Spleen (tissue), 11 donors: ENCODE data around the gene ZNF576. TPM values are rescaled to one million over a fixed set of nuclear protein-coding genes. Genes with fewer than 3 reads are reported as not detected.

Experiments
- DNase-seq: peaks from one replicate; pipeline ENCODE4 v3.0.0-alpha.2; 2020
- H3K27ac ChIP-seq, 8 donors: fragments of 200-600 bp; sonication (generic) in 7 of 8; 1 replicate in 4 of 8; 2 replicates in 4 of 8; pipeline versions ENCODE4 v1.5.0 to v1.8.0; 2016 to 2021; ENCODE audit warnings: inconsistent platforms in 4 of 8, mild to moderate bottlenecking in 4 of 8, moderate library complexity in 1 of 8
- H3K27me3 ChIP-seq, 7 donors: fragments of 200-600 bp; sonication (generic) in 6 of 7; replicated peaks in 1 of 7; 1 replicate in 4 of 7; 2 replicates in 3 of 7; pipeline versions ENCODE4 v1.5.0 to v1.8.0; 2016 to 2021; ENCODE audit warnings: inconsistent platforms in 3 of 7, mild to moderate bottlenecking in 1 of 7
- H3K36me3 ChIP-seq, 6 donors: fragments of 200-600 bp; sonication (generic) in 5 of 6; 1 replicate in 4 of 6; 2 replicates in 2 of 6; pipeline versions ENCODE4 v1.5.0 to v1.8.0; 2016 to 2021; ENCODE audit warnings: inconsistent platforms in 2 of 6
- H3K4me1 ChIP-seq, 6 donors: fragments of 200-600 bp; sonication (generic) in 5 of 6; 1 replicate in 3 of 6; 2 replicates in 3 of 6; pipeline versions ENCODE4 v1.5.0 to v1.8.0; 2016 to 2021; ENCODE audit warnings: inconsistent platforms in 3 of 6
- H3K4me3 ChIP-seq, 8 donors: fragments of 200-600 bp; sonication (generic) in 7 of 8; 1 replicate in 4 of 8; 2 replicates in 4 of 8; pipeline versions ENCODE4 v1.5.0 to v1.8.0; 2016 to 2021; ENCODE audit warnings: inconsistent platforms in 4 of 8, mild to moderate bottlenecking in 4 of 8, moderate library complexity in 2 of 8
- H3K9me3 ChIP-seq, 8 donors: fragments of 200-600 bp; sonication (generic) in 7 of 8; 1 replicate in 4 of 8; 2 replicates in 4 of 8; pipeline versions ENCODE4 v1.5.0 to v1.8.0; 2016 to 2021; ENCODE audit warnings: inconsistent platforms in 4 of 8
- POLR2A ChIP-seq, 3 donors: fragments of 450-650 bp; IDR thresholded peaks; one replicate each; pipeline ENCODE4 v1.5.1; 2017; ENCODE audit warnings: antibody characterized with exemption in 3 of 3, mild to moderate bottlenecking in 1 of 3
- POLR2AphosphoS5 ChIP-seq, 3 donors: sonication (generic); formaldehyde crosslinking; IDR thresholded peaks; one replicate each; pipeline ENCODE4 v1.5.1; 2017; ENCODE audit warnings: antibody characterized with exemption in 3 of 3
- WGBS, 5 donors: extraction: QIAGEN DNeasy Blood & Tissue Kit in 3 of 5; methylation state at CpG; one replicate each; pipeline versions ENCODE4 v1.1.5 to v1.1.7; 2013 to 2018; 5-methylcytosine and 5-hydroxymethylcytosine counted together
- intact Hi-C: fragments of 100-400 bp; cut with DNase I; formaldehyde crosslinking; loops from one replicate; pipeline ENCODE4 v1.15.0; 2023; ENCODE audit warnings: low total_unique reads
- polyA plus RNA-seq, 3 donors: library from polyadenylated mRNA; stranded (reverse); fragments of 200-250 nt; gene quantifications; one replicate each; pipeline ENCODE4 v1.2.1, GENCODE V29; 2013
- total RNA-seq, 7 donors: library from RNA; depleted of rRNA in 3 of 7; stranded (reverse); fragments of >200 nt in 3 of 7; fragmentation: NEBNext Ultra II Directional in 4 of 7; extraction: Animal tissue kit (Norgen Biotek cat#: 25700) in 4 of 7; gene quantifications; one replicate each; pipeline versions ENCODE4 v1.1.0 to v1.2.1, GENCODE V29; 2016 to 2021
- TF ChIP-seq, protein P1 (sequence below), 11 experiments: fragments of 200-600 bp in 7 of 11; fragments of 450-650 bp in 4 of 11; sonication (generic) in 4 of 11; IDR thresholded peaks in 8 of 11; conservative IDR thresholded peaks in 3 of 11; 1 replicate in 7 of 11; 2 replicates in 4 of 11; pipeline versions ENCODE4 v1.4.0 to v1.8.0; 2016 to 2021; ENCODE audit warnings: antibody characterized with exemption in 11 of 11, inconsistent platforms in 4 of 11, mild to moderate bottlenecking in 1 of 11
- donor health status: healthy with polysubstance abuse.
- donor health status: DM: no; HTN: no; CAD: no; lungs with moderate emphysema.
- donor health status: DM: no; HTN: no; CAD: no.
- donor health status: Bipolar disorder and iron deficiency.
- donor health status: healthy.
- donor health status: DM: no; HTN: no; CAD: no.
- donor health status: DM: yes; HTN: yes; CAD: no.

The ZNF576 gene
- total and polyA plus RNA-seq, 10 donors, result 6.9 to 14.7 (median 11.5) TPM

DNA sequence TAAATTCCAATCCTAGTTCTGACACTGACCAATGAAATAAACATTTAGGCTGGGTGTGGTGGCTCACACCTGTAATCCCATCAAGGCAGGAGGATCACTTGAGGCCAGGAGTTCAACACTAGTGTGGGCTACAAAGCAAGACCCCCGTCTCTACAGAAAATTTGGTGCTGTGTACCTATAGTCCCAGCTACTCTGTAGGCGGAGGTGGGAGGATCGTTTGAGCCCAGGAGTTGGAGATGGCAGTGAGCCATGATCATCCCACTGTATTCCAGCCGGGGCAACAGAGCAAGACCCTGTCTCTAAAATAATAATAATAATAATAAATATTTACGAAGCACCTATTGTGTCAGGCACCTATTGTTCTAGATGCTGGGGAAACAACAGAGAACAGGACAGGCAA lies 7.1 kb upstream of the ZNF576 start:
- peak overlapping the region in 5 of 8 donors; percentile 4 to 64 (median 26) for H3K27ac ChIP-seq
- H3K36me3 ChIP-seq, result peaks cover 0 to 79% (median 28%) of the 10 kb centered on the region in 6 donors
- no peaks in the 10 kb centered on the region for H3K9me3 ChIP-seq
- DNase-seq, result no peak
- no peak overlapping the region for H3K4me3 ChIP-seq
- intact Hi-C loops, result loop anchor here (10.0 kb wide), 1 partner anchor 54 kb away; the partner anchor contains the start of gene ZNF575
- H3K27me3 ChIP-seq, result no peaks in the 10 kb centered on the region
- TF ChIP-seq POLR2AphosphoS5 (IDR thresholded peaks at IDR 0.05) (no peak), POLR2A (IDR thresholded peaks at IDR 0.05) (no peak)
- TF ChIP-seq, protein P1, sequence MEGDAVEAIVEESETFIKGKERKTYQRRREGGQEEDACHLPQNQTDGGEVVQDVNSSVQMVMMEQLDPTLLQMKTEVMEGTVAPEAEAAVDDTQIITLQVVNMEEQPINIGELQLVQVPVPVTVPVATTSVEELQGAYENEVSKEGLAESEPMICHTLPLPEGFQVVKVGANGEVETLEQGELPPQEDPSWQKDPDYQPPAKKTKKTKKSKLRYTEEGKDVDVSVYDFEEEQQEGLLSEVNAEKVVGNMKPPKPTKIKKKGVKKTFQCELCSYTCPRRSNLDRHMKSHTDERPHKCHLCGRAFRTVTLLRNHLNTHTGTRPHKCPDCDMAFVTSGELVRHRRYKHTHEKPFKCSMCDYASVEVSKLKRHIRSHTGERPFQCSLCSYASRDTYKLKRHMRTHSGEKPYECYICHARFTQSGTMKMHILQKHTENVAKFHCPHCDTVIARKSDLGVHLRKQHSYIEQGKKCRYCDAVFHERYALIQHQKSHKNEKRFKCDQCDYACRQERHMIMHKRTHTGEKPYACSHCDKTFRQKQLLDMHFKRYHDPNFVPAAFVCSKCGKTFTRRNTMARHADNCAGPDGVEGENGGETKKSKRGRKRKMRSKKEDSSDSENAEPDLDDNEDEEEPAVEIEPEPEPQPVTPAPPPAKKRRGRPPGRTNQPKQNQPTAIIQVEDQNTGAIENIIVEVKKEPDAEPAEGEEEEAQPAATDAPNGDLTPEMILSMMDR (IDR thresholded peaks at IDR 0.05 in 8 of 11, conservative IDR thresholded peaks at IDR 0.05 in 3 of 11), result no peak
- H3K4me1 ChIP-seq, result peaks cover 8 to 38% (median 20%) of the 10 kb centered on the region in 6 donors
- 85 to 96% (median 93%) methylated on average over 5 of the region's 5 CpGs for WGBS, 5 donors

GRCh38 chr19:43589678-43590077 lies 6.7 kb upstream of the ZNF576 start:
- H3K9me3 ChIP-seq, result no peaks in the 10 kb centered on the region
- no peak for TF ChIP-seq POLR2AphosphoS5 (IDR thresholded peaks at IDR 0.05)
- TF ChIP-seq POLR2A (IDR thresholded peaks at IDR 0.05), result no peak
- TF ChIP-seq, protein P1 (IDR thresholded peaks at IDR 0.05 in 8 of 11, conservative IDR thresholded peaks at IDR 0.05 in 3 of 11), result no peak
- H3K4me3 ChIP-seq, result no peak overlapping the region
- H3K4me1 ChIP-seq, result peaks cover 12 to 38% (median 21%) of the 10 kb centered on the region in 6 donors
- H3K27me3 ChIP-seq, result no peaks in the 10 kb centered on the region
- WGBS, 5 donors, result 44 to 51% (median 47%) methylated on average over 6 of the region's 6 CpGs
- peaks cover 0 to 80% (median 28%) of the 10 kb centered on the region in 6 donors for H3K36me3 ChIP-seq
- intact Hi-C loops, result loop anchor here (10.0 kb wide), 1 partner anchor 55 kb away; the partner anchor contains the start of gene ZNF575
- DNase-seq, result no peak
- H3K27ac ChIP-seq, result peak overlapping the region in 5 of 8 donors; percentile 4 to 64 (median 26)

DNA sequence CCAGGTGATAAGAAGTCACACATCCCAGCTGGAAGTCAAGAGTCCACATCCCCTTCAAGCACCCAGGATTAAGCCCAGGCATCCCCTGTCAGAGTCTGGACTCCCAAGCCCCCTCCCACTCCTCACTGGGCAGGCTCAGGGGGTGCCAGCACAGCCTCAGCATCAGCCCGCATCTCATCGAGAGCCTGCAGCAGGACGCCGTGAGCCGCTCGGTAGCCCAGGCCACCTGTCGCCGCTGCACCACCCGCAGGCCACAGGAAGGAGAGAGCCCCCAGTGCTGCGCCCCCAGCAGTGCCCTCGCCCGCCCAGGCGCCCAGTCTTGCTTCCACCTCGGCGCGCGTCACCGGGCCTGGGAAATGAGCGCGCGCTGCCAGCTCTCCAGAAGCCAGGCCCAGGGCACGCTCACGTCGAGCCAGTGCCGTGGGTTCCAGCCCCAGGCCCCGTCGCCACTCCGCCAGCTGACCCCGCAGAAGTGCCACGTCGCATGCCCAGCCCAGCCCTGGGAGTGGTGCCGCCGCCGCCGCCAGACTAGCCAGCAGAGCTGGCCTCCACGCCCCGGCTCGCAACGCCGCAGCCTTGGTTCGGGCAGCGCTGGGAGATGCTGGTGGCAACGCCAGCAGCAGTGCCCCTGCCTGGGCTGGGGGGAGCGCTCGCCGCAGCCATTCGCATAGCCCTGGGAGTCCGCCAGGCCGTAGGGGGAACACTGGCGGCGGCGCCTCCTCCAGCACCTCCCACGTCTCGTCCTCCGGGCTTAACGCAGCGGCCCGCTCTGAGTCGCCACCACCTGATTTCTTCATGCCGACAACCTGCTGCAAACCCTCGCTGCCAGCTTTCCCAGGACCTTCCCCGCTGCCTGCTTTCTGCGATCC lies 4.3 kb upstream of the ZNF576 start:
- intact Hi-C loops, result no loop called here
- TF ChIP-seq, protein P1 (IDR thresholded peaks at IDR 0.05 in 8 of 11, conservative IDR thresholded peaks at IDR 0.05 in 3 of 11), result no peak
- no peak for TF ChIP-seq POLR2AphosphoS5 (IDR thresholded peaks at IDR 0.05)
- no peak for TF ChIP-seq POLR2A (IDR thresholded peaks at IDR 0.05)
- WGBS, 5 donors, result 96 to 97% (median 96%) methylated on average over 48 to 63 of the region's 63 CpGs
- Histone ChIP-seq H3K36me3 (peaks cover 0 to 64% (median 28%) of the 10 kb centered on the region in 6 donors), H3K9me3 (no peaks in the 10 kb centered on the region), H3K27me3 (no peaks in the 10 kb centered on the region), H3K4me3 (no peak overlapping the region), H3K27ac (no peak overlapping the region), H3K4me1 (peaks cover 20 to 51% (median 32%) of the 10 kb centered on the region in 6 donors)
- peak; percentile 78 for DNase-seq

- Histone ChIP-seq H3K4me3 (no peak overlapping the region), H3K27me3 (no peaks in the 10 kb centered on the region), H3K4me1 (peaks cover 26 to 58% (median 39%) of the 10 kb centered on the region in 6 donors), H3K36me3 (peaks cover 0 to 58% (median 28%) of the 10 kb centered on the region in 6 donors), H3K9me3 (no peaks in the 10 kb centered on the region), H3K27ac (no peak overlapping the region)
- no peak for DNase-seq
- intact Hi-C loops, result no loop called here
- TF ChIP-seq, protein P1 (IDR thresholded peaks at IDR 0.05 in 8 of 11, conservative IDR thresholded peaks at IDR 0.05 in 3 of 11), result no peak
- TF ChIP-seq POLR2AphosphoS5 (IDR thresholded peaks at IDR 0.05), result peak in 1 of 3 donors; percentile 19
- TF ChIP-seq POLR2A (IDR thresholded peaks at IDR 0.05), result no peak
- WGBS, 5 donors, result 94 to 97% (median 96%) methylated on average over 24 to 37 of the region's 37 CpGs
Measured at GRCh38 chr19:43592800-43593350, 3.5 kb upstream of the ZNF576 start.
